GM12878 (cell line): Measurements from ENCODE around the gene DGKB. TPM values are rescaled to one million over a fixed set of nuclear protein-coding genes. Genes with fewer than 3 reads are reported as not detected.
"Not testable (repeated sequence)": the region's sequence is repeated elsewhere in the genome, so short reads cannot be mapped to it uniquely, and the experiment has no call there.

ENCODE experiments used
- ATAC-seq: fragments of 200-7000 bp; cut with Tn5 transposase; 3 replicates; pipeline ENCODE4 v1.9.1; 2020; ENCODE audit warnings: mild to moderate bottlenecking, moderate library complexity
- BruUV-seq: library from RNA; stranded (reverse); fragments of 400-500 nt; replicated peaks from 2 replicates; lab custom pipeline; 2021; lab: Mats Ljungman, UMichigan
- CTCF ChIA-PET: fragments of 300-600 bp; sonication (Branson Sonifier 250); formaldehyde crosslinking; extraction: SDS; loops from one replicate; lab custom pipeline; 2021; ENCODE audit warnings: inconsistent platforms; lab: Yijun Ruan, JAX
- POLR2A ChIA-PET: fragments of 350-600 bp; formaldehyde crosslinking; extraction: SDS; loops from one replicate; lab custom pipeline; 2021; ENCODE audit warnings: inconsistent platforms; lab: Charles Lee
- RAD21 ChIA-PET: fragments of 300-600 bp; sonication (Branson Sonifier 250); formaldehyde crosslinking; loops from one replicate; lab custom pipeline; 2023; ENCODE audit warnings: antibody characterized with exemption; ENCODE audit not compliant: unreplicated experiment; lab: Charles Lee
- SMC1A ChIA-PET: fragments of 300-600 bp; sonication (Branson Sonifier 250); formaldehyde crosslinking; loops from one replicate; lab custom pipeline; 2023; ENCODE audit not compliant: unreplicated experiment, uncharacterized antibody; lab: Charles Lee
- DNase-seq: peaks from one replicate; pipeline ENCODE4 v3.0.0-alpha.2; 2011; ENCODE audit warnings: low read depth, low spot score
- FAIRE-seq: peaks from 3 replicates; lab custom pipeline; 2011; peaks lifted over from hg19 to GRCh38; lab: Jason Lieb, UNC
- H2AFZ ChIP-seq: 2 replicates; pipeline ENCODE4 v1.6.0; 2011; ENCODE audit warnings: low read depth, low read length, control low read depth; ENCODE audit not compliant: control insufficient read depth
- H3K27ac ChIP-seq: 2 replicates; pipeline ENCODE4 v1.5.1; 2011; ENCODE audit warnings: control low read depth; ENCODE audit not compliant: control insufficient read depth, insufficient read depth
- H3K27me3 ChIP-seq, 2 experiments: replicated peaks in 1 of 2; 2 replicates each; pipeline versions ENCODE4 v1.6.0 to v1.6.1; 2011; ENCODE audit warnings: low read length in 1 of 2; ENCODE audit not compliant: control insufficient read depth in 2 of 2, insufficient read depth in 2 of 2
- H3K36me3 ChIP-seq, 2 experiments: 2 replicates each; pipeline ENCODE4 v1.5.1; 2011; ENCODE audit warnings: low read length in 1 of 2; ENCODE audit not compliant: control insufficient read depth in 2 of 2, insufficient read depth in 2 of 2
- H3K4me1 ChIP-seq: 2 replicates; pipeline ENCODE4 v1.6.1; 2011; ENCODE audit warnings: mild to moderate bottlenecking, low read length, moderate library complexity, mixed read lengths; ENCODE audit not compliant: control insufficient read depth, insufficient read depth
- H3K4me2 ChIP-seq: 2 replicates; pipeline ENCODE4 v1.6.0; 2011; ENCODE audit warnings: control low read depth; ENCODE audit not compliant: control insufficient read depth, insufficient read depth
- H3K4me3 ChIP-seq: fragments of 200-600 bp; sonication (generic); 2 replicates; pipeline ENCODE4 v1.5.1; 2016
- H3K79me2 ChIP-seq: 2 replicates; pipeline ENCODE4 v1.6.0; 2011; ENCODE audit warnings: low read length; ENCODE audit not compliant: control insufficient read depth, insufficient read depth
- H3K9ac ChIP-seq: 2 replicates; pipeline ENCODE4 v1.8.0; 2011; ENCODE audit warnings: low read length, control low read depth, mixed read lengths; ENCODE audit not compliant: control insufficient read depth, insufficient read depth
- H3K9me3 ChIP-seq: replicated peaks from 3 replicates; pipeline ENCODE4 v1.5.1; 2011; ENCODE audit warnings: mild to moderate bottlenecking, low read length; ENCODE audit not compliant: control insufficient read depth, insufficient read depth
- H4K20me1 ChIP-seq: 2 replicates; pipeline ENCODE4 v1.6.0; 2011; ENCODE audit not compliant: control insufficient read depth, insufficient read depth
- RAD21 ChIP-seq: IDR thresholded peaks from 2 replicates; pipeline ENCODE4 v1.6.1; 2011; ENCODE audit warnings: mild to moderate bottlenecking, low read depth, low read length, moderate library complexity; ENCODE audit not compliant: insufficient read depth
- SMC3 ChIP-seq: IDR thresholded peaks from 2 replicates; pipeline ENCODE4 v1.6.1; 2011; ENCODE audit warnings: low read length, improper control_type of control experiment, borderline replicate concordance
- TCF7 ChIP-seq: IDR thresholded peaks from 2 replicates; pipeline ENCODE4 v1.6.1; 2014; ENCODE audit warnings: antibody characterized with exemption, borderline replicate concordance
- WGBS: methylation state at CpG from one replicate; pipeline ENCODE4 v1.1.6; 2016; ENCODE audit warnings: low lambda C conversion rate; ENCODE audit not compliant: insufficient replicate concordance, insufficient coverage; ENCODE audit errors: missing lambda C conversion rate; 5-methylcytosine and 5-hydroxymethylcytosine counted together
- in situ Hi-C: fragments of 300-500 bp; cut with MboI; formaldehyde crosslinking; loops from 9 replicates; pipeline ENCODE4 v1.14.3; 2018; ENCODE audit warnings: mixed read lengths
- intact Hi-C: fragments of 100-400 bp; cut with micrococcal nuclease; formaldehyde crosslinking; loops from one replicate; pipeline ENCODE4 v1.14.2; 2022; ENCODE audit not compliant: unreplicated experiment
- polyA plus RNA-seq, 11 experiments: library from polyadenylated mRNA; depleted of rRNA in 4 of 11; unstranded in 6 of 11; stranded (reverse) in 5 of 11; fragments of >200 nt; fragmentation: Nextera tagmentation in 4 of 11; fragmentation: Illumina TruSeq in 1 of 11; extraction: Ambion mirVana in 4 of 11; extraction: Trizol in 1 of 11; gene quantifications; 1 replicate in 1 of 11; 2 replicates in 10 of 11; pipeline versions ENCODE4 v1.2.1 to v1.2.3, GENCODE V29; 2011 to 2016; ENCODE audit warnings: inconsistent platforms in 2 of 11, missing spikeins in 2 of 11, low read depth in 1 of 11
- total RNA-seq, 4 experiments: library from RNA; depleted of rRNA in 3 of 4; stranded (reverse); fragments of >200 nt in 3 of 4; fragmentation: Illumina TruSeq in 1 of 4; extraction: Trizol in 1 of 4; gene quantifications; 2 replicates each; pipeline versions ENCODE4 v1.2.1 to v1.2.3, GENCODE V29; 2013 to 2021
- TF ChIP-seq, protein P1 (sequence below), 3 experiments: IDR thresholded peaks in 2 of 3; conservative IDR thresholded peaks in 1 of 3; 2 replicates each; pipeline ENCODE4 v1.5.1; 2011; ENCODE audit warnings: low read depth in 3 of 3, low read length in 3 of 3, mild to moderate bottlenecking in 3 of 3, control low read depth in 2 of 3, moderate library complexity in 2 of 3, inconsistent platforms in 1 of 3, mixed read lengths in 1 of 3; ENCODE audit not compliant: control insufficient read depth in 2 of 3, insufficient read depth in 1 of 3; ENCODE audit errors: extremely low read depth in 1 of 3
- TF ChIP-seq, protein P2 (sequence below): fragments of 450-650 bp; IDR thresholded peaks from 2 replicates; pipeline ENCODE4 v1.6.1; 2016; ENCODE audit warnings: mild to moderate bottlenecking

The DGKB gene
- total and polyA plus RNA-seq, 10 of the 15 experiments (the other 5 are each of a cell fraction or from before 2014, with no cell fraction given): 0.02 to 0.10 (median 0.04) TPM; not detected in 6

DNA sequence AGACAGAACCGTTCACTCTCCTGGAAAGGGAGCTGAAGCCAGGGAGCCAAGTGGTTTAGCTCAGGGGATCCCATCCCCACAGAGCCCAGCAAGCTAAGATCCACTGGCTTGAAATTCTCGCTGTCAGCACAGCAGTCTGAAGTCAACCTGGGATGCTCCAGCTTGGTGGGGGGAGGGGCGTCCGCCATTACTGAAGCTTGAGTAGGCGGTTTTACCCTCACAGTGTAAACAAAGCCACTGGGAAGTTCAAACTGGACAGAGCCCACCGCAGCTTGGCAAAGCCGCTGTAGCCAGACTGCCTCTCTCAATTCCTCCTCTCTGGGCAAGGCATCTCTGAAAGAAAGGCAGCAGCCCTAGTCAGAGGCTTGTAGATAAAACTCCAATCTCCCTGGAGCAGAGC is 443.7 kb downstream of the DGKB start:
- POLR2A ChIA-PET: not testable (repeated sequence)

DNA sequence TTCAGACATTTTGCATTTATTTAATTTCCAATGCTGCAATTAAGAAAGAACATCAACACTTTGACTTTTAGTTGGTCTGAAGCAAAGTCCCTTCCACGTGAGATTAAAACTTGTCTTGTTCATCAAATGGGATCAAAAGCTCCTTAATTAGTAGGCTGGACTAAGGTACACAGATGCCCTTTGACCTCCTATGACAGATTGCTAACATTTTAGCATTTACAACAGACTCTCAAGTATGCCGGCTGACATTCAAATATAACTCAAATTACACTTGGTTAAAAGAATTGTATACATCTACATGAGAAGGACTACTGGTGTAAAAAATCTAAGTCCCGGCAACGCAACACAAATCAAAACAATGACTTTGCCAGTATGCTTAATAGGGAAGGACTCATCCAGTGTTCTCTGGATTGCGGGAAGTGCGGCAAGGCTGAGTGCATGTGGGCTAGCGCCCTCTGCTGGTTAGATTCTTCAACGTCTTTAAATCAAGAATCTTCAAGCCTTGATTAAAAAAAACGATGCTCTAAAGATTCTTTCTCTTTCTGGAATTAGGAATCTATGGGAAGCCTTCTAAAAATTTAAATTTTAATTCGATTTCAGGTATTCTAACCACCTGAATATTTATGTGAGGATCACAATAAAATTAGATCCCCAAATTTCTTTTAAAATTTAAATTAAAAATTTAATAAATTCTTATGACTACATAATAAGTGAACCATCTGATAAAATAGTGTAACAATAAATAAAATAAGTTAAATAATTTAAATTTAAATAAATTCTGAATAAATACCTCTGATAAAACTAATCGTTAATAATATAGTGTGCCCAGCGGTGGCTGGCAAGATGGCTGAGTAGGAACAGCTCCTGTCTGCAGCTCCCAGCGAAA is 444.7 kb downstream of the DGKB start:
- H4K20me1 ChIP-seq: no peaks in the 10 kb centered on the region
- no peaks in the 10 kb centered on the region for H3K9me3 ChIP-seq
- BruUV-seq: no TSS peak
- ATAC-seq: peak; percentile 74
- no peak overlapping the region for H2AFZ ChIP-seq
- CTCF ChIA-PET: interaction anchor here (0.6 to 4.6 kb wide), 19 partner anchors 11 to 1179 kb away, joined by 3 to 21 read pairs (median 4); no protein-coding TSS in a partner anchor
- RAD21 ChIA-PET: interaction anchor here (1.0 to 2.2 kb wide), 6 partner anchors 87 to 1933 kb away, joined by 3 to 15 read pairs (median 3); no protein-coding TSS in a partner anchor
- in situ Hi-C loops: loop anchor here (10.0 kb wide), 1 partner anchor 1173 kb away; no protein-coding TSS in a partner anchor
- no peaks in the 10 kb centered on the region for H3K4me1 ChIP-seq
- FAIRE-seq: no peak
- no peaks in the 10 kb centered on the region for H3K27me3 ChIP-seq
- TF ChIP-seq TCF7 (no peak), SMC3 (peak; percentile 75), RAD21 (peak; percentile 64)
- TF ChIP-seq, protein P1, sequence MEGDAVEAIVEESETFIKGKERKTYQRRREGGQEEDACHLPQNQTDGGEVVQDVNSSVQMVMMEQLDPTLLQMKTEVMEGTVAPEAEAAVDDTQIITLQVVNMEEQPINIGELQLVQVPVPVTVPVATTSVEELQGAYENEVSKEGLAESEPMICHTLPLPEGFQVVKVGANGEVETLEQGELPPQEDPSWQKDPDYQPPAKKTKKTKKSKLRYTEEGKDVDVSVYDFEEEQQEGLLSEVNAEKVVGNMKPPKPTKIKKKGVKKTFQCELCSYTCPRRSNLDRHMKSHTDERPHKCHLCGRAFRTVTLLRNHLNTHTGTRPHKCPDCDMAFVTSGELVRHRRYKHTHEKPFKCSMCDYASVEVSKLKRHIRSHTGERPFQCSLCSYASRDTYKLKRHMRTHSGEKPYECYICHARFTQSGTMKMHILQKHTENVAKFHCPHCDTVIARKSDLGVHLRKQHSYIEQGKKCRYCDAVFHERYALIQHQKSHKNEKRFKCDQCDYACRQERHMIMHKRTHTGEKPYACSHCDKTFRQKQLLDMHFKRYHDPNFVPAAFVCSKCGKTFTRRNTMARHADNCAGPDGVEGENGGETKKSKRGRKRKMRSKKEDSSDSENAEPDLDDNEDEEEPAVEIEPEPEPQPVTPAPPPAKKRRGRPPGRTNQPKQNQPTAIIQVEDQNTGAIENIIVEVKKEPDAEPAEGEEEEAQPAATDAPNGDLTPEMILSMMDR (IDR thresholded peaks at IDR 0.05 in 2 of 3, conservative IDR thresholded peaks at IDR 0.05 in 1 of 3; ENCODE audit: control insufficient read depth in 2 of 3, extremely low read depth in 1 of 3, insufficient read depth in 1 of 3, low read depth in 3 of 3, low read length in 3 of 3): peak; percentile 70 to 77 (median 74)
- TF ChIP-seq, protein P2, sequence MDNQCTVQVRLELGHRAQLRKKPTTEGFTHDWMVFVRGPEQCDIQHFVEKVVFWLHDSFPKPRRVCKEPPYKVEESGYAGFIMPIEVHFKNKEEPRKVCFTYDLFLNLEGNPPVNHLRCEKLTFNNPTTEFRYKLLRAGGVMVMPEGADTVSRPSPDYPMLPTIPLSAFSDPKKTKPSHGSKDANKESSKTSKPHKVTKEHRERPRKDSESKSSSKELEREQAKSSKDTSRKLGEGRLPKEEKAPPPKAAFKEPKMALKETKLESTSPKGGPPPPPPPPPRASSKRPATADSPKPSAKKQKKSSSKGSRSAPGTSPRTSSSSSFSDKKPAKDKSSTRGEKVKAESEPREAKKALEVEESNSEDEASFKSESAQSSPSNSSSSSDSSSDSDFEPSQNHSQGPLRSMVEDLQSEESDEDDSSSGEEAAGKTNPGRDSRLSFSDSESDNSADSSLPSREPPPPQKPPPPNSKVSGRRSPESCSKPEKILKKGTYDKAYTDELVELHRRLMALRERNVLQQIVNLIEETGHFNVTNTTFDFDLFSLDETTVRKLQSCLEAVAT: no peak
- POLR2A ChIA-PET: no interaction called here
- H3K36me3 ChIP-seq: no peaks in the 10 kb centered on the region
- no peak overlapping the region for H3K4me3 ChIP-seq
- H3K4me2 ChIP-seq: no peak overlapping the region
- DNase-seq: no peak
- SMC1A ChIA-PET: interaction anchor here (0.7 to 4.5 kb wide), 13 partner anchors 9 to 1182 kb away, joined by 3 to 25 read pairs (median 3); no protein-coding TSS in a partner anchor
- H3K9ac ChIP-seq: no peak overlapping the region
- H3K27ac ChIP-seq: no peak overlapping the region
- intact Hi-C loops: loop anchor here (5.0 to 10.0 kb wide), 4 partner anchors 234 to 1176 kb away; no protein-coding TSS in a partner anchor
- no peaks in the 10 kb centered on the region for H3K79me2 ChIP-seq
- WGBS: 26% methylated on average over 13 of the region's 13 CpGs

More for the DNA sequence above, 443.7 kb downstream of the DGKB start:
- RAD21 ChIA-PET: interaction anchor here (1.3 kb wide), 1 partner anchor 233 kb away, joined by 5 read pairs; no protein-coding TSS in a partner anchor
- not testable (repeated sequence) for H3K9me3 ChIP-seq, DNase-seq, H3K9ac ChIP-seq, H3K4me1 ChIP-seq, H2AFZ ChIP-seq, H3K4me3 ChIP-seq, H3K79me2 ChIP-seq, FAIRE-seq, H4K20me1 ChIP-seq, BruUV-seq, H3K36me3 ChIP-seq, H3K27me3 ChIP-seq, H3K4me2 ChIP-seq, ATAC-seq, H3K27ac ChIP-seq
- 49% methylated on average over 7 of the region's 7 CpGs for WGBS
- CTCF ChIA-PET: interaction anchor here (0.6 to 4.6 kb wide), 10 partner anchors 12 to 319 kb away, joined by 3 to 21 read pairs (median 4); no protein-coding TSS in a partner anchor
- intact Hi-C loops: loop anchor here (5.0 to 10.0 kb wide), 4 partner anchors 233 to 1177 kb away; no protein-coding TSS in a partner anchor
- in situ Hi-C loops: loop anchor here (10.0 kb wide), 1 partner anchor 1174 kb away; no protein-coding TSS in a partner anchor
- SMC1A ChIA-PET: interaction anchor here (0.6 to 4.5 kb wide), 5 partner anchors 8 to 1178 kb away, joined by 3 to 25 read pairs (median 5); no protein-coding TSS in a partner anchor
